Glutamatergic neuron (in vitro differentiated cells): ENCODE measurements around the gene B4GALT1. TPM values are rescaled to one million over a fixed set of nuclear protein-coding genes. Genes with fewer than 3 reads are reported as not detected.

ENCODE experiments used
- DNase-seq: peaks from one replicate; pipeline ENCODE4 v3.0.0; 2022
- H3K27ac Mint-ChIP-seq: one replicate; pipeline ENCODE4 v1.8.0; 2020; ENCODE audit warnings: mild to moderate bottlenecking, mixed read lengths, inconsistent platforms; ENCODE audit not compliant: unreplicated experiment
- H3K27me3 Mint-ChIP-seq: one replicate; pipeline ENCODE4 v1.8.0; 2020; ENCODE audit warnings: mild to moderate bottlenecking, moderate library complexity, mixed read lengths, inconsistent platforms; ENCODE audit not compliant: unreplicated experiment
- H3K36me3 Mint-ChIP-seq: one replicate; pipeline ENCODE4 v1.8.0; 2020; ENCODE audit warnings: mild to moderate bottlenecking, mixed read lengths, inconsistent platforms; ENCODE audit not compliant: unreplicated experiment
- H3K4me1 Mint-ChIP-seq: one replicate; pipeline ENCODE4 v1.8.0; 2020; ENCODE audit warnings: mild to moderate bottlenecking, low read depth, mixed read lengths, inconsistent platforms; ENCODE audit not compliant: unreplicated experiment
- H3K4me3 Mint-ChIP-seq: one replicate; pipeline ENCODE4 v1.8.0; 2020; ENCODE audit warnings: mild to moderate bottlenecking, mixed read lengths, inconsistent platforms; ENCODE audit not compliant: unreplicated experiment
- H3K9me3 Mint-ChIP-seq: one replicate; pipeline ENCODE4 v1.8.0; 2020; ENCODE audit warnings: mild to moderate bottlenecking, moderate library complexity, mixed read lengths, inconsistent platforms; ENCODE audit not compliant: unreplicated experiment
- total RNA-seq: library from RNA; stranded (reverse); fragmentation: NEBNext Ultra II Directional; extraction: Animal tissue kit (Norgen Biotek cat#: 25700); gene quantifications from one replicate; pipeline ENCODE4 v1.2.1, GENCODE V29; 2021; ENCODE audit not compliant: unreplicated experiment
- TF ChIP-seq, protein P1 (sequence below): fragments of 200-600 bp; sonication (generic); IDR thresholded peaks from one replicate; pipeline ENCODE4 v1.5.0; 2021; ENCODE audit not compliant: partially characterized antibody, unreplicated experiment

B4GALT1 gene
- total RNA-seq, 1 donor from 2014 or later = 5.4 TPM

DNA sequence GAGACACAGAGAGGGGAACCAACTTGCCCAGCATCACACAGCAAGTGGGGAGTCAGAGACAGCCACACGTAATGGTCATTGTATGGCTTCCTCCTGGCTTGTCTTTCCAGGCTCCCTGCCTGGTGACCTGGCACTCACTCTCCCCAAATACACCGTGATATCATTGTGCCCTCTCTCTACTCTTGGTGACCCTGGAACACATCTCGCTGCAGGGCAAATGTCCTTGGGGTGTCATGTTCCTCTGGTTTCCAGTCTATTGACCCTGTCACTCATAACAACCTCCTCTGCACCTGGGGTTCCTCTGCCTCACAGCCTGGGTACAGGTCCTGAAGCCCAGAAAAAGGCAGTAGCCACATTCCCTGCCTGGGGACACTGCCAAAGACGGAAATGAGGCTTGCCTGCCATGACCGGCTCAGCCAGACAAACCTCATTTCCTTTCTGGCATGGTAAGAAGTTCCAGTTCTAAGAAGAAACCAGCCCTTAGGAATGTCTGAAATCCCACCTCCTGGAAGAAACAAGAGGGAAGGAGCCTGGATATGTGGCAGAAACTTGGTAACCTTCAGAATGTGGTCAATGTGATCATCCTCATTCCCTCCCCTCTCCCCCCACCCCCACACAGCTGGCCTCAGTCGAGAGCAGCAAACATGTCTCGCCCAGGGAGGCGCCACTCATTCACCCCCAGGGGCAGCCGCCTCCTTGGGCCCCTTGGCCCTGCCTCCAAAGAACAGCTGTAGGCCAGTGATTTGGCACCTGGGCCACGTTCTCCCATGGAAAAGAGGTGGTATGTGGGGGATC, 60.1 kb downstream of the B4GALT1 start:
- DNase-seq = no peak
- H3K9me3 Mint-ChIP-seq = peaks cover 3% of the 10 kb centered on the region
- no peak overlapping the region for H3K4me3 Mint-ChIP-seq
- no peaks in the 10 kb centered on the region for H3K36me3 Mint-ChIP-seq
- H3K4me1 Mint-ChIP-seq = peaks cover 2% of the 10 kb centered on the region
- TF ChIP-seq, protein P1, sequence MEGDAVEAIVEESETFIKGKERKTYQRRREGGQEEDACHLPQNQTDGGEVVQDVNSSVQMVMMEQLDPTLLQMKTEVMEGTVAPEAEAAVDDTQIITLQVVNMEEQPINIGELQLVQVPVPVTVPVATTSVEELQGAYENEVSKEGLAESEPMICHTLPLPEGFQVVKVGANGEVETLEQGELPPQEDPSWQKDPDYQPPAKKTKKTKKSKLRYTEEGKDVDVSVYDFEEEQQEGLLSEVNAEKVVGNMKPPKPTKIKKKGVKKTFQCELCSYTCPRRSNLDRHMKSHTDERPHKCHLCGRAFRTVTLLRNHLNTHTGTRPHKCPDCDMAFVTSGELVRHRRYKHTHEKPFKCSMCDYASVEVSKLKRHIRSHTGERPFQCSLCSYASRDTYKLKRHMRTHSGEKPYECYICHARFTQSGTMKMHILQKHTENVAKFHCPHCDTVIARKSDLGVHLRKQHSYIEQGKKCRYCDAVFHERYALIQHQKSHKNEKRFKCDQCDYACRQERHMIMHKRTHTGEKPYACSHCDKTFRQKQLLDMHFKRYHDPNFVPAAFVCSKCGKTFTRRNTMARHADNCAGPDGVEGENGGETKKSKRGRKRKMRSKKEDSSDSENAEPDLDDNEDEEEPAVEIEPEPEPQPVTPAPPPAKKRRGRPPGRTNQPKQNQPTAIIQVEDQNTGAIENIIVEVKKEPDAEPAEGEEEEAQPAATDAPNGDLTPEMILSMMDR = no peak
- no peak overlapping the region for H3K27ac Mint-ChIP-seq
- H3K27me3 Mint-ChIP-seq = peaks cover 2% of the 10 kb centered on the region

DNA sequence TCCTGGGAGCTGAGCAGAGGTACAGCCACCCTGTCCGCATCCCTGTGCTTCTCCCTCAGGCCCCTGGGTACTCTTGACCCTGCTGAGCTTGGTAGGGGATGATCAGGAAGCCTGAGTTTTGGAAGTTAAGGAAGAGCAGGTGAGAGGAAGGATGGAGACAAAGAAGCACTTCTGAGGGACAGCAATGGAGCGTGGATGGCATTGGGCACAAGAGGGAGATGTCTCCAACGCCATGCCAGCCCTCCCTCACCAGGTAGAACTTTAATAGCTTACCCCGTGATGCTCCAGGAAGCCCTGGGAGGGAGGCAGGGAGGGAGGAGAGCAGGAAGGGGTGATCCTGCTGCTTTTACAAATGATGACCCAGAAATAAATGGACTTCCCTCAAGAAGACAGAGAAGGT, 60.8 kb downstream of the B4GALT1 start:
- peaks cover 2% of the 10 kb centered on the region for H3K27me3 Mint-ChIP-seq
- H3K27ac Mint-ChIP-seq = no peak overlapping the region
- H3K36me3 Mint-ChIP-seq = no peaks in the 10 kb centered on the region
- no peak for DNase-seq
- TF ChIP-seq, protein P1 = no peak
- H3K4me1 Mint-ChIP-seq = peaks cover 2% of the 10 kb centered on the region
- H3K9me3 Mint-ChIP-seq = peaks cover 3% of the 10 kb centered on the region
- no peak overlapping the region for H3K4me3 Mint-ChIP-seq

DNA sequence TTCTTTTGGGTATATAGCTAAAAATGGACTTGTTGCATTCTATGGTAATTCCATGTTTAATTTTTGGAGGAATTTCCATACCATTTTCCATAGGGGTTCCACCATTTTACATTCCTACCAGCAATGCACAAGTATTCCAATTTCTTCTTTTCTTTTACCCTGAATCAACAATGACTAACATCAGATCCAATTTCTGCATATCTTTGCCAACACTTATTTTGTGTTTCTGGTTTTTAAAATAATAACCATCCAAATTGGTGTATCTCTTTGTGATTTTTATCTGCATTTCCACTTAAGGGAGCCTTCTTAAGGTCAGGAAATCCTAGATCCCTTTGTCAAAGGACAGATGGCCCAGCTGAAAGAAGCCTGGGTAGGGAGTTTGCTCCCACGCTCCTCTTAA, 61.2 kb downstream of the B4GALT1 start:
- H3K36me3 Mint-ChIP-seq = no peaks in the 10 kb centered on the region
- no peak overlapping the region for H3K4me3 Mint-ChIP-seq
- H3K27ac Mint-ChIP-seq = no peak overlapping the region
- H3K9me3 Mint-ChIP-seq = peaks cover 3% of the 10 kb centered on the region
- DNase-seq = no peak
- H3K4me1 Mint-ChIP-seq = peaks cover 2% of the 10 kb centered on the region
- H3K27me3 Mint-ChIP-seq = peaks cover 2% of the 10 kb centered on the region
- TF ChIP-seq, protein P1 = no peak

DNA sequence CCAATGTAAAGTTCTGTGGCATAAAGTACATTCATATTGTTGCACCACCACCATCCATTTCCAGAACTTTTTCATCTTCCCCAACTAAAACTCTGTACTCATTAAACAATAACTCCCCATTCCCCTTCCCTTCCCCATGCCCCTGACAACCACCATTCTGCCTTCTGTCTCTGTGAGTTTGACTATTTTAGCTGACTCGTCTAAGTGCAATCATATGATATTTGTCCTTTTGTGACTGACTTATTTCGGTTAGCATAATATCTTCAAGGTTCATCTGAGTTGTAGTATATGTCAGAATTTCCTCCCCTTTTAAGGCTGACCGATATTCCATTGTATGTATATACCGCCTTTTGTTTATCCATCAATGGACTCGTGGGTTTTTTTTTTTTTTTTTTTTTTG, 61.6 kb downstream of the B4GALT1 start:
- no peak overlapping the region for H3K27ac Mint-ChIP-seq
- H3K4me3 Mint-ChIP-seq = no peak overlapping the region

DNA sequence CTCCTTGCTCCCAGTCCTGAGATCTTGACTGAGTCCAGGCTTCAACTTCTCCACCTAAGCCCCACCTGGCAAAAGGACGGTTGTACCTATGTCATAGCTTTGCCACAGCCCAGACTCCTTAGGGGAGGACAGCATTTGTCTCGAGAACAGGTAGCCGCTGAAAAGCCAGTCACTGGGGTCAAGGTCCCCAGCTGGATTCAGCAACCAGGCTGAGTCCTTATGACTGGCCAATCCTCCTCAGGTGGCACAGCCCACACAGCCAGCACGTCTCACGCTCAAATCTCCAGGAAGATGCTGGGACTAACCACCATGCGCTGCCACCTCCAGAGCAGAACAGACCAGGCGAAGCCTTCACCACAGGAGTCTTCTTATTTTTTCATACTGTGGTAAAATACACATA, 62.7 kb downstream of the B4GALT1 start:
- Mint-ChIP-seq H3K9me3 (peaks cover 3% of the 10 kb centered on the region), H3K4me3 (no peak overlapping the region), H3K4me1 (peaks cover 2% of the 10 kb centered on the region), H3K27ac (no peak overlapping the region), H3K27me3 (peaks cover 2% of the 10 kb centered on the region), H3K36me3 (no peaks in the 10 kb centered on the region)
- TF ChIP-seq, protein P1 = no peak
- DNase-seq = no peak

More for the DNA sequence above, 61.6 kb downstream of the B4GALT1 start:
- TF ChIP-seq, protein P1 = no peak
- Mint-ChIP-seq H3K9me3 (peaks cover 3% of the 10 kb centered on the region), H3K27me3 (peaks cover 2% of the 10 kb centered on the region), H3K36me3 (no peaks in the 10 kb centered on the region), H3K4me1 (peaks cover 2% of the 10 kb centered on the region)
- no peak for DNase-seq
